Measurements from ENCODE around the gene DMBT1.

The DMBT1 gene

GRCh38 chr10:122521011-122521410 lies 39.5 kb upstream of the DMBT1 start:
- DNase-seq (ENCODE audit: low spot score): no peak
- Histone ChIP-seq H4K8ac (ENCODE audit: low read depth, low read length) (no peak overlapping the region), H3K4me3 (ENCODE audit: low read length in 2 of 2) (no peak overlapping the region), H2BK5ac (ENCODE audit: low read length) (no peak overlapping the region), H3K9me3 (replicated peaks in 1 of 2; ENCODE audit: control insufficient read depth in 2 of 2, insufficient read depth in 1 of 2, low read depth in 1 of 2, low read length in 2 of 2) (no peaks in the 10 kb centered on the region), H4K91ac (ENCODE audit: low read depth, low read length, poor library complexity) (no peak overlapping the region), H3K4me2 (ENCODE audit: insufficient read depth, low read length, poor library complexity, severe bottlenecking) (no peak overlapping the region), H3K27me3 (ENCODE audit: control insufficient read depth in 3 of 3, insufficient read depth in 3 of 3, low read depth in 1 of 3, low read length in 3 of 3) (peaks cover 0 to 6% (median 0%) of the 10 kb centered on the region in 3 experiments), H3K27ac (replicated peaks; ENCODE audit: low read length) (no peak overlapping the region), H3K4ac (ENCODE audit: low read length) (no peak overlapping the region), H2BK15ac (ENCODE audit: low read length) (no peak overlapping the region), H3K79me1 (ENCODE audit: low read depth, low read length) (no peaks in the 10 kb centered on the region), H2AK5ac (ENCODE audit: low read depth, low read length) (no peak overlapping the region), H3K36me3 (replicated peaks in 1 of 2; ENCODE audit: control insufficient read depth in 2 of 2, insufficient read depth in 2 of 2, low read length in 2 of 2) (no peaks in the 10 kb centered on the region), H2BK120ac (ENCODE audit: low read depth, low read length) (no peak overlapping the region), H3K14ac (ENCODE audit: low read length) (no peak overlapping the region), H3K18ac (ENCODE audit: low read length) (peak overlapping the region; percentile 24), H2AFZ (ENCODE audit: low read length) (no peak overlapping the region), H3K23ac (ENCODE audit: low read depth, low read length, poor library complexity) (no peak overlapping the region), H3K9ac (ENCODE audit: low read depth, low read length, poor library complexity) (no peak overlapping the region), H3K4me1 (ENCODE audit: control insufficient read depth in 2 of 2, insufficient read depth in 1 of 2, low read depth in 1 of 2, low read length in 2 of 2) (peaks cover 0 to 4% of the 10 kb centered on the region in 2 donors), H2BK12ac (ENCODE audit: low read length) (no peak overlapping the region)
- WGBS, 2 donors (ENCODE audit: extremely low coverage in 2 of 2, insufficient read length in 2 of 2, insufficient replicate concordance in 1 of 2): no CpG with 5 or more reads among the region's 3 CpGs

DNA sequence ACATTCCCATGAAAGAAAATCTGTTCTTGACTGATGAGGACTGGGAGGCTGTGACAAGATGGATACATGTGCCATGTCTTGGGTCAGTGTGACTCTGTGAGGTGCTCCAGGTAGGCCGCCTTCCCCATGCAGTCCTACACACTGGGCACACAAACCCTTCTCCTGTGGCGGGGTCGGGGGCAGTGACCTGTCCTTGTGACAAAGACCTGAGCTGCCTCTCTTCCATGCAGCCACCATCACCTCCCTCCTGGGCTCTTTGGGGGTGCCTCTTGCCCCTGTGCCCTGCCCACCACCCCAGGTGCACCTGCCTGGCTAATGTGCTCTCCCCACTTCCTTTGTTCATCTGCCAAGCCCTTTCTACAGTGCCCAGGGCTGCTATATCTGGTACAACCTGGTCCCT lies 35.7 kb upstream of the DMBT1 start:
- no peak overlapping the region for H2BK5ac ChIP-seq (ENCODE audit: low read length)

DNA sequence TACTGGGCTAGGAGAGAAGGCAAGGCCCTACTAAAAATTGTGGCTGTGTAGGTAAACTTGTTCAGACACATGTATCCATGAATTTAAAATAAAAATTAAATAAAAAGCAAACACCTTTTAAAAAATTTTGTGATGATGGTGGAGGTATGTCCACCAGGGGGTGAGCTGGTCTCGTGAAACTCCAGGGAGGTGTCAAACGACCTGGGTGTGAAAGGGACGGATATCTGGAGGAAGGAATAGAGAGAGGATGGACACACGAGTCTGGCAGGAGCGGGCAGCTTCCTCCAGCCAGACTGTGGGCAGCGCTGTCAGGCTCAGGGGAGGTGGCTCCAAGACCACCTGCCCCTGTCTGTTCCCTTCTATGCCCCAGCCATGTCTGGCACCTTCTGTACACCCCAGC lies 34.8 kb upstream of the DMBT1 start:
- Histone ChIP-seq H4K8ac (ENCODE audit: low read depth, low read length) (no peak overlapping the region), H2AFZ (ENCODE audit: low read length) (no peak overlapping the region), H4K91ac (ENCODE audit: low read depth, low read length, poor library complexity) (no peak overlapping the region), H2BK15ac (ENCODE audit: low read length) (no peak overlapping the region), H3K14ac (ENCODE audit: low read length) (no peak overlapping the region), H3K27me3 (ENCODE audit: control insufficient read depth in 3 of 3, insufficient read depth in 3 of 3, low read depth in 1 of 3, low read length in 3 of 3) (peaks cover 0 to 13% (median 0%) of the 10 kb centered on the region in 3 experiments), H3K4me1 (ENCODE audit: control insufficient read depth in 2 of 2, insufficient read depth in 1 of 2, low read depth in 1 of 2, low read length in 2 of 2) (no peaks in the 10 kb centered on the region), H3K9me3 (replicated peaks in 1 of 2; ENCODE audit: control insufficient read depth in 2 of 2, insufficient read depth in 1 of 2, low read depth in 1 of 2, low read length in 2 of 2) (no peaks in the 10 kb centered on the region), H2BK5ac (ENCODE audit: low read length) (no peak overlapping the region), H2AK5ac (ENCODE audit: low read depth, low read length) (no peak overlapping the region), H3K4me2 (ENCODE audit: insufficient read depth, low read length, poor library complexity, severe bottlenecking) (no peak overlapping the region), H3K4me3 (ENCODE audit: low read length in 2 of 2) (no peak overlapping the region), H3K18ac (ENCODE audit: low read length) (no peak overlapping the region), H2BK120ac (ENCODE audit: low read depth, low read length) (no peak overlapping the region), H3K4ac (ENCODE audit: low read length) (no peak overlapping the region), H2BK12ac (ENCODE audit: low read length) (no peak overlapping the region), H3K9ac (ENCODE audit: low read depth, low read length, poor library complexity) (no peak overlapping the region), H3K79me1 (ENCODE audit: low read depth, low read length) (no peaks in the 10 kb centered on the region), H3K36me3 (replicated peaks in 1 of 2; ENCODE audit: control insufficient read depth in 2 of 2, insufficient read depth in 2 of 2, low read length in 2 of 2) (no peaks in the 10 kb centered on the region), H3K23ac (ENCODE audit: low read depth, low read length, poor library complexity) (no peak overlapping the region), H3K27ac (replicated peaks; ENCODE audit: low read length) (no peak overlapping the region)
- WGBS, 2 donors (ENCODE audit: extremely low coverage in 2 of 2, insufficient read length in 2 of 2, insufficient replicate concordance in 1 of 2): no CpG with 5 or more reads among the region's 6 CpGs
- no peak for DNase-seq (ENCODE audit: low spot score)

More for the DNA sequence above, 35.7 kb upstream of the DMBT1 start:
- H3K18ac ChIP-seq (ENCODE audit: low read length): no peak overlapping the region
- no peak overlapping the region for H2BK15ac ChIP-seq (ENCODE audit: low read length)
- no peak overlapping the region for H3K4me3 ChIP-seq (ENCODE audit: low read length in 2 of 2)
- DNase-seq (ENCODE audit: low spot score): no peak
- no peaks in the 10 kb centered on the region for H3K9me3 ChIP-seq (replicated peaks in 1 of 2; ENCODE audit: control insufficient read depth in 2 of 2, insufficient read depth in 1 of 2, low read depth in 1 of 2, low read length in 2 of 2)
- no peak overlapping the region for H2BK12ac ChIP-seq (ENCODE audit: low read length)
- no CpG with 5 or more reads among the region's 3 CpGs for WGBS, 2 donors (ENCODE audit: extremely low coverage in 2 of 2, insufficient read length in 2 of 2, insufficient replicate concordance in 1 of 2)
- H3K4me2 ChIP-seq (ENCODE audit: insufficient read depth, low read length, poor library complexity, severe bottlenecking): no peak overlapping the region
- no peaks in the 10 kb centered on the region for H3K36me3 ChIP-seq (replicated peaks in 1 of 2; ENCODE audit: control insufficient read depth in 2 of 2, insufficient read depth in 2 of 2, low read length in 2 of 2)
- H3K14ac ChIP-seq (ENCODE audit: low read length): no peak overlapping the region
- no peaks in the 10 kb centered on the region for H3K79me1 ChIP-seq (ENCODE audit: low read depth, low read length)
- H3K27me3 ChIP-seq (ENCODE audit: control insufficient read depth in 3 of 3, insufficient read depth in 3 of 3, low read depth in 1 of 3, low read length in 3 of 3): peaks cover 0 to 13% (median 0%) of the 10 kb centered on the region in 3 experiments
- no peak overlapping the region for H4K8ac ChIP-seq (ENCODE audit: low read depth, low read length)
- H3K9ac ChIP-seq (ENCODE audit: low read depth, low read length, poor library complexity): peak overlapping the region; percentile 14
- H4K91ac ChIP-seq (ENCODE audit: low read depth, low read length, poor library complexity): no peak overlapping the region
- no peak overlapping the region for H2AFZ ChIP-seq (ENCODE audit: low read length)
- H3K4me1 ChIP-seq (ENCODE audit: control insufficient read depth in 2 of 2, insufficient read depth in 1 of 2, low read depth in 1 of 2, low read length in 2 of 2): no peaks in the 10 kb centered on the region
- H2BK120ac ChIP-seq (ENCODE audit: low read depth, low read length): no peak overlapping the region
- no peak overlapping the region for H3K4ac ChIP-seq (ENCODE audit: low read length)
- no peak overlapping the region for H3K27ac ChIP-seq (replicated peaks; ENCODE audit: low read length)
- H2AK5ac ChIP-seq (ENCODE audit: low read depth, low read length): no peak overlapping the region
- no peak overlapping the region for H3K23ac ChIP-seq (ENCODE audit: low read depth, low read length, poor library complexity)

DNA sequence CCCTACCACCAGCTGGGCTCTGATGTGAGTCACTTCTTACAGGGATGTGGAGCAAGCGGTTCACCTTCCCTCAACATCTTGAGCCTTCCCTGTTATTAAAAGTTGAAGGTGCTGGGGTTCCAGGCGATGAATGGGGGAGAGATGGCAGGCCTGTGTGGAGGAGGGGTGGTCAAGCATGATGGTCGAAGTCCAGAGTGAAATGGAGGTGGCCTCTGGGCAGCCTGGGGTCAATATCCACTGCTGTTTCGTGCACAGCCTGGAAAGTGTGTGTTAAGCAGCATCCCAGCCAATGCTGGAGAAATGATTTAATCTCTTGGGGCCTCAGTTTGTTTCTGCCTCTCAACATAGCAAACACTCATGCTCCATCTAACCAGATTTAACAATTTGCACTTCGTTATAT lies 33.7 kb upstream of the DMBT1 start:
- Histone ChIP-seq H3K9ac (ENCODE audit: low read depth, low read length, poor library complexity) (no peak overlapping the region), H3K27me3 (ENCODE audit: control insufficient read depth in 3 of 3, insufficient read depth in 3 of 3, low read depth in 1 of 3, low read length in 3 of 3) (peaks cover 0 to 19% (median 0%) of the 10 kb centered on the region in 3 experiments), H2BK12ac (ENCODE audit: low read length) (no peak overlapping the region), H3K4ac (ENCODE audit: low read length) (no peak overlapping the region), H4K8ac (ENCODE audit: low read depth, low read length) (no peak overlapping the region), H2BK15ac (ENCODE audit: low read length) (no peak overlapping the region), H3K4me3 (ENCODE audit: low read length in 2 of 2) (no peak overlapping the region), H2BK5ac (ENCODE audit: low read length) (no peak overlapping the region), H3K9me3 (replicated peaks in 1 of 2; ENCODE audit: control insufficient read depth in 2 of 2, insufficient read depth in 1 of 2, low read depth in 1 of 2, low read length in 2 of 2) (no peaks in the 10 kb centered on the region), H3K18ac (ENCODE audit: low read length) (no peak overlapping the region), H3K14ac (ENCODE audit: low read length) (no peak overlapping the region), H3K79me1 (ENCODE audit: low read depth, low read length) (no peaks in the 10 kb centered on the region), H3K36me3 (replicated peaks in 1 of 2; ENCODE audit: control insufficient read depth in 2 of 2, insufficient read depth in 2 of 2, low read length in 2 of 2) (no peaks in the 10 kb centered on the region), H4K91ac (ENCODE audit: low read depth, low read length, poor library complexity) (no peak overlapping the region), H3K23ac (ENCODE audit: low read depth, low read length, poor library complexity) (no peak overlapping the region), H3K4me2 (ENCODE audit: insufficient read depth, low read length, poor library complexity, severe bottlenecking) (no peak overlapping the region), H2AFZ (ENCODE audit: low read length) (no peak overlapping the region), H3K27ac (replicated peaks; ENCODE audit: low read length) (no peak overlapping the region), H2AK5ac (ENCODE audit: low read depth, low read length) (no peak overlapping the region), H3K4me1 (ENCODE audit: control insufficient read depth in 2 of 2, insufficient read depth in 1 of 2, low read depth in 1 of 2, low read length in 2 of 2) (no peaks in the 10 kb centered on the region), H2BK120ac (ENCODE audit: low read depth, low read length) (no peak overlapping the region)
- no CpG with 5 or more reads among the region's 5 CpGs for WGBS, 2 donors (ENCODE audit: extremely low coverage in 2 of 2, insufficient read length in 2 of 2, insufficient replicate concordance in 1 of 2)
- no peak for DNase-seq (ENCODE audit: low spot score)
